ENCODE results near the gene FNBP1L. TPM values are rescaled to one million over a fixed set of nuclear protein-coding genes. Genes with fewer than 3 reads are reported as not detected.

Gene FNBP1L
- total and polyA plus RNA-seq, 2 donors (not counting 1 experiment from before 2014, with no cell fraction given), result 0.86 to 5.4 TPM

DNA sequence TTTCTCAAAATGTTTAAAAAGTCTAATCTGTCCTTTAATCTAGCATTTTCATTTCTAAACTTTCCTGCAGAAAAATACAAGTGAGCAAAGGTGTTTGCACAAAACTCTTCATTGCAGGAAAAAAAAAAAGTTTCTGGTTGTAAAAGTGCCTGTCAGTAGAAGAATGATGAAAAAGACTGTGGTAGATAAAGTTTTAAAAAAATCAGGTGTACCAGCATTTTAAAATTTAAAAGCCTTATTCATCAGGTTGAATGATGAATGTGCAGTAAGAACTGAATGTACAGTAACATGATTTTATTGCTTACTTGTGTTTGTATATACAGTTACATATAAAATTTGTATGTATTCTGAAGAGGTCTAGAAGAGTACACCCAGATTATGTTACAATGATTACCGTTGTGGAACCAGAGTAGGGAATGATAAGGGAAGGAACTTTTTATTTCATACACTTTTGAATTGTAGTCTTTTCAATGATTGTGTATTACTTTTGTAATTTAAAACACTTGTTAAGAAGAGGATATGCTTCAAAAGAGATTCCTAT is 54.0 kb downstream of the FNBP1L start:
- Histone ChIP-seq H3K9ac (ENCODE audit: low read length) (no peak overlapping the region), H3K4me2 (replicated peaks; ENCODE audit: low read depth, low read length, poor library complexity, severe bottlenecking) (no peak overlapping the region), H3K27me3 (replicated peaks in 1 of 4; ENCODE audit: control extremely low read depth in 1 of 4, control insufficient read depth in 3 of 4, insufficient read depth in 4 of 4, low read length in 3 of 4) (no peaks in the 10 kb centered on the region), H3K79me2 (ENCODE audit: control insufficient read depth, insufficient read depth, low read length) (no peaks in the 10 kb centered on the region), H4K20me1 (ENCODE audit: control insufficient read depth, insufficient read depth, low read length, poor library complexity, severe bottlenecking) (no peaks in the 10 kb centered on the region), H3K4me1 (ENCODE audit: control insufficient read depth in 2 of 2, insufficient read depth in 2 of 2, low read length in 2 of 2) (no peaks in the 10 kb centered on the region), H2AFZ (ENCODE audit: insufficient read depth, low read depth, low read length, poor library complexity, severe bottlenecking) (no peak overlapping the region), H3K4me3 (ENCODE audit: control extremely low read depth in 1 of 5, extremely low read depth in 1 of 5, insufficient read depth in 1 of 5, low read depth in 2 of 5, low read length in 4 of 5) (no peak overlapping the region), H3K9me3 (ENCODE audit: control extremely low read depth in 1 of 3, control insufficient read depth in 2 of 3, insufficient read depth in 1 of 3, low read length in 2 of 3) (no peaks in the 10 kb centered on the region), H3K36me3 (replicated peaks in 1 of 2; ENCODE audit: control extremely low read depth in 1 of 2, control insufficient read depth in 1 of 2, extremely low read depth in 1 of 2, insufficient read depth in 2 of 2, low read length in 1 of 2) (no peaks in the 10 kb centered on the region), H3K27ac (ENCODE audit: low read length in 2 of 2) (no peak overlapping the region)
- no peak for TF ChIP-seq EZH2 (IDR thresholded peaks at IDR 0.05; ENCODE audit: borderline replicate concordance, insufficient read depth, low read depth, low read length, poor library complexity, severe bottlenecking)
- TF ChIP-seq, protein P1, sequence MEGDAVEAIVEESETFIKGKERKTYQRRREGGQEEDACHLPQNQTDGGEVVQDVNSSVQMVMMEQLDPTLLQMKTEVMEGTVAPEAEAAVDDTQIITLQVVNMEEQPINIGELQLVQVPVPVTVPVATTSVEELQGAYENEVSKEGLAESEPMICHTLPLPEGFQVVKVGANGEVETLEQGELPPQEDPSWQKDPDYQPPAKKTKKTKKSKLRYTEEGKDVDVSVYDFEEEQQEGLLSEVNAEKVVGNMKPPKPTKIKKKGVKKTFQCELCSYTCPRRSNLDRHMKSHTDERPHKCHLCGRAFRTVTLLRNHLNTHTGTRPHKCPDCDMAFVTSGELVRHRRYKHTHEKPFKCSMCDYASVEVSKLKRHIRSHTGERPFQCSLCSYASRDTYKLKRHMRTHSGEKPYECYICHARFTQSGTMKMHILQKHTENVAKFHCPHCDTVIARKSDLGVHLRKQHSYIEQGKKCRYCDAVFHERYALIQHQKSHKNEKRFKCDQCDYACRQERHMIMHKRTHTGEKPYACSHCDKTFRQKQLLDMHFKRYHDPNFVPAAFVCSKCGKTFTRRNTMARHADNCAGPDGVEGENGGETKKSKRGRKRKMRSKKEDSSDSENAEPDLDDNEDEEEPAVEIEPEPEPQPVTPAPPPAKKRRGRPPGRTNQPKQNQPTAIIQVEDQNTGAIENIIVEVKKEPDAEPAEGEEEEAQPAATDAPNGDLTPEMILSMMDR (IDR thresholded peaks at IDR 0.05), result no peak
- Mint-ChIP-seq H3K4me1 (no peaks in the 10 kb centered on the region), H3K9me3 (ENCODE audit: insufficient read depth) (no peaks in the 10 kb centered on the region), H3K27me3 (no peaks in the 10 kb centered on the region), H3K27ac (no peak overlapping the region), H3K4me3 (no peak overlapping the region)
- ChIA-PET POLR2A (no interaction called here), CTCF (no interaction called here)
- no CpG with 5 or more reads among the region's 1 CpG for WGBS (ENCODE audit: insufficient coverage)
- ATAC-seq (ENCODE audit: low read depth) (no peak), DNase-seq (no peak)
- intact Hi-C loops (cut with micrococcal nuclease), result no loop called here

DNA sequence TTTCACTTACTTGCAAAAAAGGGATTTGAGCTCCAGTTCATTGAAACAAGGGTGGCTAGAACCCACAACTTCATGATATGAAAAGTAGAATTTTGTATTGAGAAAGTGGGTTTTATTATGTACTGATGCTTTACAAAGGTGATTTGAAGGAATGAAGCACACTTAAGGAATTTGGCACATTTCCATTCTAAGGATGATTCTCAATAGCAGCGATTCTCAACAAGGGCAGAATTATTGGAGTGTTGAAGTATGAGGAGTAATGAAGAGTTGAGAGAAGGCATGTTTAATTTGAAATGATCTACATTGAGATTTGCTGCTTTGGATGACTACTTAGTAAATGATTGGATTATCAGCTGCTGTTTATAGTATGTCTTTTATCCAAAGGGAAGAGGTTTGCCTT is 54.7 kb downstream of the FNBP1L start:
- WGBS (ENCODE audit: insufficient coverage), result 100% methylated on average over 1 of the region's 1 CpG
- no peaks in the 10 kb centered on the region for H3K27me3 ChIP-seq (replicated peaks in 1 of 4; ENCODE audit: control extremely low read depth in 1 of 4, control insufficient read depth in 3 of 4, insufficient read depth in 4 of 4, low read length in 3 of 4)
- DNase-seq, result no peak
- H4K20me1 ChIP-seq (ENCODE audit: control insufficient read depth, insufficient read depth, low read length, poor library complexity, severe bottlenecking), result no peaks in the 10 kb centered on the region
- Mint-ChIP-seq H3K27me3 (no peaks in the 10 kb centered on the region), H3K9me3 (ENCODE audit: insufficient read depth) (no peaks in the 10 kb centered on the region), H3K4me1 (no peaks in the 10 kb centered on the region), H3K27ac (no peak overlapping the region), H3K4me3 (no peak overlapping the region)
- no peaks in the 10 kb centered on the region for H3K79me2 ChIP-seq (ENCODE audit: control insufficient read depth, insufficient read depth, low read length)
- no peak overlapping the region for H3K27ac ChIP-seq (ENCODE audit: low read length in 2 of 2)
- no peak overlapping the region for H3K4me3 ChIP-seq (ENCODE audit: control extremely low read depth in 1 of 5, extremely low read depth in 1 of 5, insufficient read depth in 1 of 5, low read depth in 2 of 5, low read length in 4 of 5)
- no peak overlapping the region for H3K4me2 ChIP-seq (replicated peaks; ENCODE audit: low read depth, low read length, poor library complexity, severe bottlenecking)
- no peaks in the 10 kb centered on the region for H3K9me3 ChIP-seq (ENCODE audit: control extremely low read depth in 1 of 3, control insufficient read depth in 2 of 3, insufficient read depth in 1 of 3, low read length in 2 of 3)
- ChIA-PET CTCF (no interaction called here), POLR2A (no interaction called here)
- no peak overlapping the region for H2AFZ ChIP-seq (ENCODE audit: insufficient read depth, low read depth, low read length, poor library complexity, severe bottlenecking)
- ATAC-seq (ENCODE audit: low read depth), result no peak
- no peaks in the 10 kb centered on the region for H3K36me3 ChIP-seq (replicated peaks in 1 of 2; ENCODE audit: control extremely low read depth in 1 of 2, control insufficient read depth in 1 of 2, extremely low read depth in 1 of 2, insufficient read depth in 2 of 2, low read length in 1 of 2)
- no peak for TF ChIP-seq EZH2 (IDR thresholded peaks at IDR 0.05; ENCODE audit: borderline replicate concordance, insufficient read depth, low read depth, low read length, poor library complexity, severe bottlenecking)
- intact Hi-C loops (cut with micrococcal nuclease), result no loop called here
- no peak overlapping the region for H3K9ac ChIP-seq (ENCODE audit: low read length)
- H3K4me1 ChIP-seq (ENCODE audit: control insufficient read depth in 2 of 2, insufficient read depth in 2 of 2, low read length in 2 of 2), result no peaks in the 10 kb centered on the region
